Right lung (tissue), 5 donors: ENCODE results near the gene ARHGAP10. TPM values are rescaled to one million over a fixed set of nuclear protein-coding genes. Genes with fewer than 3 reads are reported as not detected.

Source experiments
- DNase-seq, 2 donors: peaks; one replicate each; pipeline ENCODE4 v3.0.0-alpha.2; 2013
- polyA plus RNA-seq, 5 donors: library from polyadenylated mRNA; unstranded; fragments of 120-200 nt; gene quantifications; one replicate each; pipeline versions ENCODE4 v1.2.1 to v1.2.3, GENCODE V29; 2013; ENCODE audit warnings: inconsistent platforms in 1 of 5, low replicate concordance in 1 of 5; ENCODE audit not compliant: insufficient read length in 5 of 5, insufficient read depth in 1 of 5

Gene ARHGAP10
- polyA plus RNA-seq, 5 donors, result 10.9 to 13.5 (median 12.5) TPM

DNA sequence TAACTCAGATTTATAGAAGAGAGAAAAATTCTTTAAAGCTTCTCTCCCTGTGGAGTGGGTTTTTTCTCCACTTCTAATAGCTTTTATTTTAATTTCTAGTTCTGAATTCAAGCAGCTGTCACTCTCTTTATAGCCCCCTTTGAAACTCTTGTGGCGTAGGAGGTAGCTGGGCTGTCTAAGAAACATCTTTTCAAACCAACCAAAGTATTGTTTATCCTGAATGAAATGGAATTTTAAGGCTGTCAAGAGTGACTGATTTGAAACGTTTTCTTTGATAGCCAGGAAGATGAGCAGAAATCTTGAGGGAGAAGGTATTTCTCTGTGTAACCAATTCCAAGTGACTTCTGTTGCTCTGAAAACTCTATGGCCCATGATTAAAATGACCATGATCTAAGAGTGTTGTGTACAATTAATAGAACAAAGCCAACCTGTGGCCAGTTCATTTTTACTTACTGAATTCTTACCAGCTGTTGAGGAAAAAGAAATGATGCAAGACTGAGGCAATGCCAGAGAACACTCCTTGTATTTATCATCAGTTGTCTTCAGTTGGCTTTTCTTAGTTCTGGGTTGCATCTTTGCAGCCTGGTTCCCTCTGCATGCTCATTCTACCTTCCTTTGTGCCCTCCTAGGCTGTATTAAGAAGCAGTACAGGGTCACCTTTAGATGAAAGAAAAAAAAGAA, 298.4 kb downstream of the ARHGAP10 start:
- no peak for DNase-seq

DNA sequence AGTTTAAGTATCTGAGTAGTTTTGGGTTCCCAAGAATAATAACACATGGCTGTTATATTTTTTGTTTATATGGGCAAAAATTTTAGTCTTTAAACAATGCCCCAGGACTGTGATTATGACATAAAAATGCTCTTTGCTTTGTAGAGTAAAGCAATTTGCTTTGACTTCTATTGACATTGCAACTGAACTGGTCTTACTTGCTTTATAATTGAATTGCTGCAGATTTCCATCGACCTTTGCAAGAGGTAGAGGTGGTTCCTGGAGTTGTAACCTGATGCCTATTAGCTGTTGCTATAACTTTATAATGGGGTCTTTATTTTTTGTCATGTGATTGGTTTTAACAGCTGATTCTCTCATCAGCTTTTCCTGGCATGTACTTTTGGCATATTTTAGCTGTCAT, 302.9 kb downstream of the ARHGAP10 start:
- peak in 1 of 2 donors; percentile 19 for DNase-seq

DNA sequence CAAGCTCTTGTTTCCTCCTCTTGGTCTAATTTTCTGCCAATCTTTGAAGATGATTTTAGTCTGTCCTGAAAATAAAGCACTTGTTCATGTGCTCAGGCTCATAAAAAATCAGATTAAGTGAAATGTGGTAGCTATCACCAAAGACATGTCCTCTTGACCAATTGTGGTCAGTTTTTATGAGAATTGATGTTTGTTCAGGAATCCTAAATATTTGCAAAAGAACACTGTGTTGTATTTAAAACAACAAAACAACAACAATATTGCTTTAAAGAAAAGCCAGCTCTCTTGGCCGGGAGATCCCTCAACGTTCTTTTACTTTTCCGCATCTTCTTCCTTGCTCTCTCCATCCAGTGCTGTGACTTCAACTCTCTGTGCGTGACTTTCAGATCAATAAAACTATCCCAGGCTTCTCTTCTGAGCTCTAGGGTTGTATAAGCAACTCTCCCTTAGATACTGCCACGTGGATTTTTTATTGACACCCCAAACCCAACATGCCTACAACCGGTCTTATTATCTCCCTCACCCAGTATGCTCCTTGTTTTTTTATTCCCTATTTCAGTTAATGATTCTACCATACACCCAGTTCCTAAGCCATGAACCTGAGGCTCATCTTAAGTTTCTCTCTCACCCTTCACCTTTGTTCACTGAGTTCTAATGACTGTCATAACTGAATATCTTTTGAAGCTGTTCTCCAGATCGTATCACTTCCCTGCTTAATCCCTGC, 309.9 kb downstream of the ARHGAP10 start:
- DNase-seq, result no peak

DNA sequence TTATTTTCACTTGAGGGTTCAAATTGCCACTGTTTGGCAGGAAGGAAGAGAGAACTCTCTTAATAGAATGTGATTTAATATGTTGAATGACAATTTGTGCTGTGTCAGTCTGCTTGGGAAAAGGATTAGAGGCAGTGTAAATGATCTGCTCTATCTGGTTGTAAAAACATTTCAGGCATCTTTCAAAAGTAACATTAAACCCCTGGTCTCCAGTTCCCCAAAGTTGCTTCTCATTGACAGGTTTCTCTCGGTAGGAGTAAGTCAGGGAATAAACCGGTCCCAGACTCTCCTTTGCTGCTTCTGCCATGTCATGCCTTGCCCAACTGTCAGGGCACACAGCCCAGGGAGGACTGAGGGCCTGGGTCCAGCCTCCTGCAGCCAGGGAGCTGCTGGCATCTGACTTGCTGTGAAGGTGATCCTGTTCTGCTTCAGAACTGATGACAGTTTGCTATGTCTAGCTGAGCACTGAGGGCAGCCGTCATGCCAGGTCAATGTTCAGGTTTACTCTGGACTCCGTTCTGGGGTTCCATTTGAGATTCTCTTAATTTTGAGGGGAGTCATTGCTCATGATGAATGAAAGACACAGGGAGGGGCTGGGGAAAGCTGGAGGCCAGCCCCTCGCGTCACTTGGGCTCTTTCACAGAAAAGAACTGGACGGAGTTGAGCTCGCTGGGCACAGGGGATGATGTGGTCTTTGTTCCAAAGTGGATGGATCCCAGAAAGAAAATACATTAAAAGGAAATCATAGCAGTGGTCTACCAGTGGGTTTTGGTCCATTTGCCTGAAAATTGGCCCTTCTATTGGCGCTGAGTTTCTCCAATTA, 312.4 kb downstream of the ARHGAP10 start:
- DNase-seq, result no peak

DNA sequence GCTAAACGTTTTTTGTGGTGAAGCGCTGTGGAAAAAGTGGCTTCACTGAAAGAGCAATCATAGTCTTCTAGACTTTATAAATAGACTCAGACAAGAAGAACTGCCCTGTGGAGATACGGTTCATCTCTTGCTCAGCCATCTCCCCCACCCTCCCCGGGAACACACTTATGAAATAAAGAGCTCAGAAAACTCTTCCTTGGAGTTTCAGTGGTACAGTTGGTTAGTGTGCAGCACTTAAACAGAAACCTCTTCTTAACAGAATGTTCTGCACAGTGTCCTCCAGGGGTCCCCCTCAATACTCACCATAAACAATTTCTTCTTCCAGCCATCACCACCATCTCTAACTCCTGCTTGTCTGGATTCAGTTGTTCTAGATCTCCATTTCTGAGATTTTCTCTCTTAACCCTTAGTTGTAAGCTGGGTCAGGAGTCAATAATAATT, 313.0 kb downstream of the ARHGAP10 start:
- no peak for DNase-seq

DNA sequence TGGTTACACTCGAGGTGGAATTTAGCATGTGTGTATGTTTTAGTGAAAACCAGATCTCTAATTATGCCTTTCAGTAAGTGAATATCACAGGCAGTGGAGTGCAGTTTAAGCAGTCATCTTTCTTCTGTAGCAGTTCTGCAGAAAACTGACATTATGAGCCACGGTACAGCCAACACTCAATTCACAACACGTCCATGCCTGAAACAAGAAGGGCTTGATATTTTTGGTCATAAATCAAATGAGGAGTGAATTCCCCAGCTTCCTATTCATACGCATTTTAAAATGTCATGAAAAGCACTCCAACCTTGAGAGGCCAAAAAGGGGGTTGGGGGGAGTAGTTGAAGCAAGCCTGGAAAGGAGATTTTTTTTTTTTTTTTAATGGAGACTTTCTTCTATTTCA, 316.7 kb downstream of the ARHGAP10 start:
- DNase-seq, result no peak

DNA sequence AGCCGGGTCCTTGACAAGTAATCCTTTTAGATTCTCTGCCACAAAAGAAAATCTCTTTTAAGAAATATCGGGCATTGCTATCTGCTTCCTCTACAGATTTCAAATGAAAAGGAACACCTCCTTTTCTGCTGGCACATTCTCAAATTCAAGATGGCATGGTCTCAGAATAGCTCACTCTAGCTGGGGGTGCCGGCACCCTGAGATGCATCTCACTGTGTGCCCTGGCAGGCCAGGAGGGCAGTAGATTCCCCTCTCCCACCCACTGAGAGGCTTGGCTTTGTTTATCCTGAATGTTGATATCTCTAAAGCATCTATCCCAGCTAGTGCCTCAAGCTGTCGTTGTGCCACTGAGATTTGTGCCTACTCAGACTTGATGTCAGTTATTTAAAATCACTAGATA, 319.5 kb downstream of the ARHGAP10 start:
- DNase-seq, result no peak

DNA sequence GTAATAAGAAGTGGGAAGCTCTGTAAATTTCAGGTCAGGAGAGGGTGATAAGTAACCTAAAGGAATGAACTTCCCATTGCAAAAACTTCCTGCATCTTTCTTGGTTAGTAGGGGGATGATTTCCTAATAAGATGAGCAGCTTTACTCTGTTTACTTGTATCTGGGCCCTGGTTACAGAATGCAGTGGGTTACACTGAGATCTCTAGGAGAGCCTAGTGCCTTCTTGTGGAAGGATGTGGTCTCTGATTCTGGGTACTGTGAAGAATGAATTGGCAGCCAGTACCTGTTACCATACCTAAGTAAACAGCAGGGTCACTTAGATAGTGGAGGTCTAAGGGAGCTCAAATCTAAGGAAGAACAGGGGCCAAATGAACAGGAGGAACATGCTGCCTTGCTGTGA, 320.6 kb downstream of the ARHGAP10 start:
- no peak for DNase-seq

DNA sequence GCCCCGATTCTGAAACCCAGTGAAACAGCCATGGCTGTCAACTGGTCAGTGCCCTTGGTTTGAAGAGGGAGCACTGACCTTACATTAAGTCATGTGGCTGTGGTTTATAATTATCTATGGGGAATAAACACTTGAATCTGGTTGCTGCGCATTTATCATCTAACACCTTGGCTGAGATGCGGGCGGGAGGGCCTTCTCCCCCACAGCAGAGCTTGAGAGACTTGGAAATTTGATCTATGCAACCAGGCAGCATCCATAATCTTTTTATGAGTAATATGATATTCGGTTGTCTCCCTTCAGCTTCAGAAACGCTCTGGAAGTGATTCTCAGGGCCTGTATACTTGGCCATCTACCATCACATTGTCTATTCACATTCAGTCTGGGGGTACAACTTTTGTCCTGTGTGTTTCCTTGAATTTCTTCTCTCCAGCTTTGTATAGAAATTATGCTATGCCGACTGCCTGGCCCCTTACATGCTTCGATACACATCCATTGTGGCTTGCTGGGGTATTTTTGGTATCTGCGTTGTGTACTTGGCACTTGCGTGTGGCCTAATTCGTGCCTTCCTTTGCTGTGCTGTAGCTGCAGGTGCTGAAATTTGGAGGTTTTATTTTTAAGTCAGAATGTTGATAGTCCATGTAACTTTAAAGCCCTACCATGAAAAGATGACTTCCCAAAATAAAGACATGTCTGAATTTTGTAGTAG, 321.6 kb downstream of the ARHGAP10 start:
- no peak for DNase-seq

DNA sequence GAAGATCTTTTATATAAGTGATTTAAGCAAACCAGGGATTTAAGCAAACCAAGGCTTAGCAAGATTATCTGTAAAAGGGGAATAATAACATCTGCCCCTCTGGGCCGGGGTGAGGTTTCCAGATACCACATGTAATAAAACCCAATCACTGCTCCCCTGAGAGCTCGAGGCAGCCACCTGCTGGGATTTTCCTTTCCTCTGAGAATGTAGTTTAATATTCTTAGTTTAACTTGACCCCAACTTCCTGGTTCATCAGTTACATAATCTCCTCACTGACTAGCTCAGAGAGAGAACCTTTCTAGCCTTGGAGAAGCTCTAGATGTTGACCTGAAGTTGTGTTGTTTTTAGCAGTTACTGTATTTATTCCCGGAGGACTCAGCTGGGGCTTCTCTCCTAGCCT, 322.4 kb downstream of the ARHGAP10 start:
- DNase-seq, result no peak

DNA sequence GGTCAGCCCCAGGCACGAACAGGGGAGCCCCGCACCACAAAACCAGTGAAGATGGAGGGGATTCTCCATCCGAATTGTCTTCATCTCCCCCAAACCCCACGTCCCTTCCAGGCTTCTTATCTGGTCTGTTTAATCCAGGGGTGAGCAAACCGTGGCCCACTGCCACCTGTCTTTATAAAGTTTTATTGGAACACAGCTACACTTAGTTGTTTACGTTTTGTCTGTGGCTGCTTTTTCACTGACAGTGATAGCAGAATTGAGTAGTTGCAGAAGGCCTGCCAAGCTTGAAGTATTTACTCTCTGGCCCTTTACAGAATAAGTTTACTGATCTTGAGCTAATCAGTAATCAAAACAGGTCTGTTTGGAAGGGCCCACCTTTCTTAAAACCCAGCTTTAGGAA, 324.0 kb downstream of the ARHGAP10 start:
- DNase-seq, result no peak

DNA sequence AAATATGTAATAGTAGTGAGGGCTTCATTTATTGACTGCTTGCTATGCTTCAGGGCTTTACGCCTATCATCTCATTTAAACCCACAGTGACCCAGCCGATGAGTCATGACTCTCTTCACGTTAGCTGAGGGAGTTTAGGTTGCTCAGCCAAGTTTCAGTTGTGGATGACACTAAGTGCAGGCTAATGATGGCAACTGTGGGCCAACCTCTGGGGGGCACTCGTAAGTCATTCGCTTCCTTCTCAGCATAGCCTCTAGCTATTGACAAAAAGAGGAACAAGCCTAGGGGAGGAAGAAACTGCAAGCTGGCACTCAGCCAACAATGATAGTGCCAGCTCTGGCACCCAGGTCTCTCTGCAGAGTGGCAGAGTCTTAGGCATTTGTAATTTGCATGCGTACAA, 325.0 kb downstream of the ARHGAP10 start:
- DNase-seq, result no peak

DNA sequence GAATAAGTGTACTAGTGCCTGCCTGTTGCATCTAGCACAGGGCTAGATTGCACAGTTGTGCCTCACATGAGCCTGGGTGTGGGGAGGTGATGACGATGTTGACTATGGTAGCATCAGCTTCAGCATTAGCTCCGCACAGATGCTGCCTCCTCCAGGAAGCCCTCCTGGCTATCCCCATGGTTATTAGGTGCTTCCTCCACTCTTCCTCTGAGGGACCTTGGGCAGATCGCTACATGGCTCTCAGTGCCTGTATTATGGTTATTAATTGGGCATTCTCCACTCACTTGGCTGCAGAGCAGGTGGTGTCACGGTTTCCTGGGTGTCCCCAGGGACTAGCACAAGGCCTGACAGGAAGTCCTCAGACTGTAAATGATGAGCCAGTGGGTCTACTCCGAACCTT, 325.6 kb downstream of the ARHGAP10 start:
- DNase-seq, result no peak

DNA sequence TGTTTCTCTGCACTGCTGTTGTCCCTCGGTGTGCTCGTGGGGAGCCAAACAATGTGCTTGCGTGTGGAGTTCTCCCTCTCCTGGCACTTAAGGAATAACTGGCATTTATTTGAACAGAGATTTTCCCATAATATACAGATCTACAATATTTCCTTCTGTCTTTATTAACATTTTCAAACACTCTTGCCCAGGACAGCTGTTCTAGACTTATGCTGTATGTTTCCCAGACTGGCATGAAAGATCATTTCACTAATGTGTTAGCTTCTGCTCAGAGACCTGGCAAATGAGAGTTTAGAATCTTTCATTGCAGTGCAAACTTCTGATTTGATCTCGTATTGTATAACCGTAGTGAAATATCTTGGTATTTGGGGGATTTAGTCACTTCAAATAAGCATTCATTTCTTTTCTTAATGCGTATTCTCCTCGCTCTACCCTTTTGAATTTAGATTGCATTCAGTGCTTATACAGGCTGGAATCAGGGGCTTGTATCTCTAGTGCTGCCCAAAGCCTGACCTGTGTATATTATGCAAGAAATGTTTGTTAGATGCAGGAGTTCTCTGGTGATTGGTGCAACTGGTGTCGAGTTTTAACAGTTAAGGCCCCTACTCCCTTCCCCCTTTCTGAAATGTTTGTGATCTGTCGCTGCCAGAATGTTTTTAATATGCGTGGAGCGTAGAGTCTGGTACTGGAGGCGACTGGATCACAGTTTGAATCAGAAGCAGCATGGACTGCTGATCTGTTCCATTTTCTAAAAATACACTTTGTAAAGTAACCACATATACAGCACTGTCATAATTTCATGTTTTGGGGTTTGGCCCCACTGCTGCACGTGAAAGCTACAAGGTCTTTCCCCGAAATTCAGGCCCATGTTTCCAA, 326.3 kb downstream of the ARHGAP10 start:
- DNase-seq, result no peak

DNA sequence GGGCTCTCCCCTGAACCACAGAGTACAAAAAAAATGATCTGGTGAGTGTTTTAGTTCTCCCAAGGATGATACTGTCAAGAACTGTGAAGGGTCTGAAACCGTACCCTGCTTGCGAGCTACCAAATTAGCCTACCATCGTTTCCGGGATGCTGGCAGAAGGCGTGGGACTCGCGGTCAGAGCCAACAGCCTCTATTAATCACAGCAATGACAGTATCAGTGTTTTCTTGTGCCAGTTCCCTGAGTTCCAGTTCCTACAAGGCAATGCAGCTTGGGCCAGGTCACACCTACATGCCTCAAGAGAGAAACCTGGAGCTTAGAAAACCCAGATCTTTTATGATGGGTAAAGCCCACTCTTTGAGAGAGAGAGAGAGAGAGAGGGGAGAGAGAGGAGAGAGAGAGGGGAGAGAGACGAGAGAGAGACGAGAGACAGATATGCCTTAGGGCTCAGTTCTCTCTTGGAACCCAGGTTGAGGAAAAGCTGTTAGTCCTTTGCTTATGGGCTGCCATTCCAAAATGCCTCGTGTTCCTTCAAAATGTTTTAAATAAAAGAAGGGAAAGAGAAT, 327.8 kb downstream of the ARHGAP10 start:
- DNase-seq, result no peak

DNA sequence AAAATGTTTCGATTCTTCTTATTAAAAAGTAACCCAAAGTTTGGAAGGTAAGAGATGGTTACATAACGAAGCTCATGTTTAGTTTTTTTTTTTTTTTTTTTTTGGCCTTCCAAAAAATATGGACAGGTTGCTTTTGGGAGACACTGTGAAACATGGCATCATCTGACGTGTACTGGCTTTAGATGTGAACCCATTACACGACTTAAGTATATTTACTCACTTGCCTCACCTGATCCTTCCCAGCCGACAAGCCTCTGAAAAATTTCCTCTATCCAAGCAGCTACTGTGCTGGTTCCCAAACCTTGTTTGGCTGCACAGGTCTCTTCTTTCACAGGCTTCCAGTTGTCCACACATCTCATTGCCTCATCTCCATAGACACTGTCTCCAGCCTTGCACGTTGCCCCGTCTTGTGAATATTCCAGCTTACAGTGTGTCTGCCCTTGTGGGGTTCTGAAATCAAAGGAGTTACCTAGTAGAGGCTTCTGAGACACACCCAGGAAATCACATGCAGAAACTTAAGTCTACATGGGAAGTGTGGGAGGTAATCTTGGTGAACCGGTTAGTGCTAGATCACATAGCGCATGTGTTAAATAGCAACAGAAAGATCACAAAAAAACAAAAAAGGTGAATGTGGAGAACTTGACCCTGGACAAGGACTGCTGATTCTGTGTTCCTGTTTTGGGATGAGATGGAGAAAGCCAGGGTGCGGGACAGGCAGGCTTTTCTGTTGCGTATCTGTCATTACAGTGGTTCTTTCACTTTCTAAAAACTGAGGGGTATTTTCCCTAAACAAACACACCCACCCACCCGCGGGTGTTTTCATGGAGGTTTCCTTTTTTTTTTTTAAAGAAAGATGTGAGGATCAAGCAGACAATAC, 328.6 kb downstream of the ARHGAP10 start:
- DNase-seq, result no peak

DNA sequence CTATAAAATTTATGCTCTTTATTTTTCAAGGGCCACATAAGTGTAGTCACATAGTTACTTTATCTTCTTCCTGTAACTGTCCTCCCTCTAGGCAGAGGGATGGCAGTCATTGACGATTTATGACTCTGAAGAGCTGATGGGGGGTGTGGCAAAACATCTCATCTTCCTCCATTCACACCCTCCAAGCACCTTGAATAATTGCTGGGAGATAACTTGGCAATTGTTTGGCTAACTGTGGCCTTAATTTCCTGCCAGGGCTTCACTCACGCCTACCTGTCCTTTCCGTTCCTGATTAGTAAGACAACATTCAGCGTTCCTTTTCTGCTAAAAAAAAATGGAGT, 329.2 kb downstream of the ARHGAP10 start:
- DNase-seq, result no peak

DNA sequence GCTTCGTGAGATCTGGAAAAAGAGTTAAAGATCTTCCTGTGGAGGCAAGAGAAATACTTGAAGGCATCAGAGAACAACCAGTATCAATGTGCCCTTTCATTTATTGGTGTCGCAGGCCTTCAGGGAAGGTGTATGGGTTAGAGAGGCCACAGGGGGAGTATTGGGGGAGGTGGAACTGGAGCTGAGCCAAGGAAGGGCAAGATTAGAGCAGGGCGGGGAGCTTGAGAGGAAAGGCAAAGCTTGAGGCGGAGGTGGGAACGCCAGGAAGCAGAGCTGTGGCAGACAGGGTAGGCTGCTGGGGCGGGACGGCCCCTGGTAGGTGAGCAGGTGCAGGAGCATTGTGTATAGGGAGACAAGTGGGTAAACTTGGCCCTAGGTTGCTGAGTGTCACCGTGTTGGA, 329.9 kb downstream of the ARHGAP10 start:
- DNase-seq, result peak in 1 of 2 donors; percentile 13

DNA sequence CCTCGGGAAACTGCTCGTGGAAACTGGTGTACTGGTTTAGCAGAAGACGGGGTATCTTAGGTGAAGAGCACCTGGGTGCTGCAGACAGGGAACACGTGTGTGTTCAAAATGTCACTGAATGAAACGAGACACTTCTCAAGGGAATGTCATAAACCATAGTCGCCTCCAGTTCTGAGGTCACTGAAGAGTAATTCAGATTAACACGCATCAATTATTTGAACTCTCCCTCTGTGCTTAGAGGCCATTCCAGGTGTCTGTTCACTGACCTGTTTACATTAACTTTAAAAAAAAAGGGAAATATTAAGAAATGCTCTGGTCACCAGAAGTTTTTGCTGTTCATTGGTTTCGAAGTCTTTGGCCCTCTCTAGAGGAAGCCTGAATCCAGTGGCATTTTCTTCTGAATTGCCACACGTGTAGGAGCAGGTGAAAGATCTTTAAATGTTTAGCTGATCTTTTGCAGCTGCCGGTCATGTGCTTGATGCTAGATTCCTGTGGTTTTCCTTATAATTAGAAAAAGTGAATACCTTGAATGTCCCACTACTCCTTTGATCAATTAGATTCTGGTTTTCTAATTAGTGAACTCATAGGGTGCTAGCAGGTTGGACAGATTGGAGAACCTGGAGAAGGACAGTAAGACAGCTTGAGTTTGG, 330.5 kb downstream of the ARHGAP10 start:
- no peak for DNase-seq
